HL-60 (cell line): ENCODE measurements around the gene NOCT.

ENCODE experiments used
- DNase-seq, 2 experiments: peaks; one replicate each; pipeline ENCODE4 v3.0.0-alpha.2; 2010 to 2020; ENCODE audit warnings: low read depth in 1 of 2, low spot score in 1 of 2
- H3K27ac ChIP-seq: fragments of 250-450 bp; sonication (Bioruptor Pico); replicated peaks from 2 replicates; pipeline ENCODE4 v1.5.1; 2020; ENCODE audit warnings: mild to moderate bottlenecking, moderate library complexity
- H3K27me3 ChIP-seq: fragments of 250-450 bp; sonication (Bioruptor Pico); 2 replicates; pipeline ENCODE4 v1.5.1; 2021; ENCODE audit warnings: mild to moderate bottlenecking, moderate library complexity; ENCODE audit not compliant: insufficient read depth, poor library complexity, severe bottlenecking
- H3K4me3 ChIP-seq: replicated peaks from 2 replicates; pipeline ENCODE4 v1.5.1; 2011; ENCODE audit warnings: mild to moderate bottlenecking, control low read depth, low read length; ENCODE audit not compliant: insufficient read depth
- CTCF ChIP-seq: IDR thresholded peaks from one replicate; pipeline ENCODE4 v1.5.1; 2011; ENCODE audit warnings: low read length, control low read depth, inconsistent platforms; ENCODE audit not compliant: insufficient read depth
- GABPA ChIP-seq: IDR thresholded peaks from 2 replicates; pipeline ENCODE4 v1.6.1; 2012; ENCODE audit warnings: low read depth
- POLR2AphosphoS5 ChIP-seq: IDR thresholded peaks from 2 replicates; pipeline ENCODE4 v1.6.1; 2012; ENCODE audit warnings: low read depth
- REST ChIP-seq: IDR thresholded peaks from 2 replicates; pipeline ENCODE4 v1.6.1; 2012; ENCODE audit warnings: low read depth; ENCODE audit not compliant: insufficient replicate concordance
- SPI1 ChIP-seq: IDR thresholded peaks from 2 replicates; pipeline ENCODE4 v1.6.1; 2012; ENCODE audit warnings: low read depth, mild to moderate bottlenecking, borderline replicate concordance

NOCT gene

GRCh38 chr4:139078926-139079325, 63.3 kb downstream of the NOCT start:
- H3K27ac ChIP-seq = no peak overlapping the region
- TF ChIP-seq CTCF (no peak), GABPA (no peak), SPI1 (no peak), REST (no peak), POLR2AphosphoS5 (no peak)
- H3K4me3 ChIP-seq = no peak overlapping the region
- no peaks in the 10 kb centered on the region for H3K27me3 ChIP-seq
- DNase-seq = no peak

- no peak for TF ChIP-seq REST
- peak; percentile 62; the same call in 1 of the 2 replicates for TF ChIP-seq POLR2AphosphoS5
- TF ChIP-seq SPI1 = peak; percentile 74; the same call in 1 of the 2 replicates
- TF ChIP-seq GABPA = peak; percentile 61; the same call in 1 of the 2 replicates
- DNase-seq = peak; percentile 87 to 99
- Histone ChIP-seq H3K4me3 (peak overlapping the region; percentile 87), H3K27me3 (no peaks in the 10 kb centered on the region), H3K27ac (peak overlapping the region; percentile 92)
Observed at GRCh38 chr4:139082750-139083606, 67.4 kb downstream of the NOCT start.

GRCh38 chr4:139083607-139083955, 68.0 kb downstream of the NOCT start:
- peak; percentile 50 to 66 for DNase-seq
- TF ChIP-seq POLR2AphosphoS5 (no peak), CTCF (no peak), GABPA (no peak), REST (no peak)
- H3K27ac ChIP-seq = peak overlapping the region; percentile 92

More at GRCh38 chr4:139083607-139083955, 68.0 kb downstream of the NOCT start:
- Histone ChIP-seq H3K4me3 (peak overlapping the region; percentile 87), H3K27me3 (no peaks in the 10 kb centered on the region)
